GM12872 (cell line): ENCODE results near the gene NMRAL1.

ENCODE experiments used
- CTCF ChIP-seq: IDR thresholded peaks from 3 replicates; pipeline ENCODE4 v1.5.1; 2011; ENCODE audit warnings: low read depth, mild to moderate bottlenecking, low read length, moderate library complexity; ENCODE audit not compliant: insufficient read depth

The NMRAL1 gene

GRCh38 chr16:4510131-4510530 lies 35.7 kb upstream of the NMRAL1 start:
- no peak for TF ChIP-seq CTCF

- no peak for TF ChIP-seq CTCF
Measured at GRCh38 chr16:4509420-4509819, 35.0 kb upstream of the NMRAL1 start.

GRCh38 chr16:4508806-4509205 lies 34.4 kb upstream of the NMRAL1 start:
- TF ChIP-seq CTCF = no peak

- TF ChIP-seq CTCF = no peak
Measured at GRCh38 chr16:4507588-4508345, 33.3 kb upstream of the NMRAL1 start.

DNA sequence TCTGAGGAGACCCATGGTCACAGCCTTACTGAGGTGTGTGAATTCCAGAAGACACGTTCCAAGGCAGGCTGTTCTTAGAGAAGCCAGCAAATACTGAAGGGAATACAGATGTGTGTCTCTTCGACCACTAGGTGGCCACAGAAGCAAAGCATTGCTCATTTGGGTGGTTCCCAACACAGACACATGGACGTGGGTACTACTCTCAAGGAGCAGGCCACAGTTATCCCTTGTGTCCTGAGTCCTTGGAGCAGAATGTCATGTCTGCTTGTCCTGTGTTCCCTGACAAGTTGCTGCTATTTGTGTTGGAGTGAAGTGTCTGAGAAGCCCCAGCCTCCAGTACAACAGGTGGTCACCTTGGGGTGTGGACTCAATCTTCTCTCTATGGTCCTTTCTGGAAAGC lies 32.0 kb upstream of the NMRAL1 start:
- peak; percentile 92 for TF ChIP-seq CTCF

- TF ChIP-seq CTCF = no peak
Measured at GRCh38 chr16:4505356-4506147, 31.1 kb upstream of the NMRAL1 start.

DNA sequence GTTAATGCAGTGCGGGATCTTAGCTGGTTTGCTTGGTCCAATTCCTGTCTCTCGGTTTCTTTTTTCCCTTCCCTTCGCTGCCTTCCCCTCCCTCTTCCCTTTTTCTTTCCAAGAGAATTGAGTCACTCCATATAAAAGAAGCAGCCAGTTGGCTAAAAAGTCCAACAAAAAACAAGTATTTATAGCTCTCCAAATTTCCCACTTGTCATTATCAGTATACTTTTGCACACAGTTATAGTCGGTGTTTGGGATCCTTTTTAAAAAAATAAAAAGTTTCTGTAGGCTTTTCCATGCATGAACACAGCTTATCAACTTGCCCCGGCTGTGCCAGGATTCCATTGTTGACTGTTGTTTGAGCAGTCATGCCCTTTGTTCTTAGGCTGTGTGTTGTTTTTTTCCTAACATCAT lies 26.6 kb upstream of the NMRAL1 start:
- no peak for TF ChIP-seq CTCF
